NCI-H69 (cell line): Measurements from ENCODE around the gene GPC3.
"Not testable (repeated sequence)": the region's sequence is repeated elsewhere in the genome, so short reads cannot be mapped to it uniquely, and the experiment has no call there.

Experiments used
- DNase-seq: peaks from one replicate; lab custom pipeline; 2025; lab: John Stamatoyannopoulos, UW

Gene GPC3

DNA sequence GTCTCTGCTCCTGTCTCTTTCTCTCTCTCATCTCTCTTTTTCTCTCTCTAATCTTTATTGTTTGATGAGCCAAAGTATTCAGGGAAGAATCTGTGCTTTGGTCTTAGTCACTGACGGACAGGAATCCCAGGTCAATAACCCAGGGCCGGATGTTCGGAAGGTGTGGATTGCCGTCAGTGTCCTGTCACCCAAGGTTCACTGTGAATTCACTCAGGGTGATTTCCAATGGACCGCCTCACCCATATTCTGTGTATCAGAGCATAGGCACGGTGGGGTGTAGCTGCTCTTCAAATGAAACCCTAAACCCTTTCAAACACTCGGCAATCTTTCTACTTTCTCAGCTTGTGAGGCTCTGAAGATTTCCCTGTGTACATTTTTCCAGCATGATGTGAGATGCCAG, 425.5 kb downstream of the GPC3 start:
- DNase-seq: no peak

DNA sequence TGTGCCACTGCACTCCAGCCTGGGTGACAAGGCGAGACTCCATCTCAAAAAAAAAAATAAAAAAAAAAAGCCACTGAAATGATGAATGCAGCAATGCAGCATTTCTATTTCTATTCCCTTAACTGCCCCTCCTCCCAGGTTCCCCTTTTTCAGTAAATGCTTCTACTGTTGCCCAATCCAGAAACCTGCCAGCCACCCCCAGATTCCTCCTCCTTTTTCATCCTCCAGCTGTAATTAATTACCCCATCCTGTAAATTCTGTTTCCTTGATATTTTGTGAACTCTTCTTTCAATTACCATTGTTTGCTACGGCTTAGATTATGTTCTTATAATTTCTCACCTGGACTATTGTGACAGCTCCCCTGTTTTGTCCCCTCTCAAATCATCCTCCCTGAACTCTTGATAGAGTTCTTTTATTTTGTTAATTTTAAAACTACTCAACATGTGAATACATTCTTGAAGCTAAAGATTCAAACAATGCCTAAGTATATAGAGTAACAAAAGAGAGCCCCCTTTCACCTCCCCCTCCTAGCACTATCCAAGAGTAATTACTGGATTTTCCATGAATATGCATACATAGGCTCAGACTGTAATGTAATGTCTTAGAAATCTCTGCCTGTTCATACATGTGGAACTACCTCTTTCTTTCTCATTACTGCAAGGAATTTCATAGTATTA, 429.5 kb downstream of the GPC3 start:
- no peak for DNase-seq

DNA sequence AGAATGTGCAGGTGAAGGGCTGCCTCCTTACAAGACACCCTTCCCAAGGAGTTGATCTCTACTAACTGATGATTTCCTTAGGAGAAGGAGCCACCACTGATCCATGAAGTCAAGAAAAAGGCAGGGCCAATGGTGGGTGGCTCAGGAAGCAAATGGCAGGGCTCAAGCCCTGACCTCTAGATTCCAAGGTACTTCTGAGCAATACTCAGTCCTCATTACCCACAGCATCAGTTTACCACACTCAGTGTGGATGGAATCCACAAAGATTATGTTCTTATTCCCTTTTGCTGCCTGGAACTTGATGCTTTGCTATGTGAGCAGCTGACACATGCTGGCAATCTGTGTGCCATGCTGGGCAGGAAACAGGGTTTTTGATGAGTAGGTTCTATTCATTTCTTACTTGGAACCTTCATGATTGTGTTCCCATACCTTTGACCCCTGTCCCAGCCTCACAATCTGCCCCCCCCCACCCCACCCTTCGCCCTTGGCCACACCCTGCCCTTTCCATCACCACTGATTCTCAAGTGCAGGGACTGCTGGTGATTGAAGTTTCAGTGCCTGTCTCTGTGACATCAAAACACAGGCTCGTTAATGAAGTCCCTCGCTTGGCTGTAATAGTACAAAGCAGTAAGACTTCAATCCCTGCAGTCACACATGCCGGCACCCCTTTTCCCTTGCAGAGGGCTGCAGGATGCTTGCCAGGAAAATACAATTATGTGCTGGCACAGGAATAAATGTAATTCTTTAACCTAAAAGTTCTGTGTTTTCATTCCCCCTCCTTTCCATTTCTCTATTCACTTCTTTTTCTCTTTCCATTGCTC, 434.5 kb downstream of the GPC3 start:
- DNase-seq: no peak

DNA sequence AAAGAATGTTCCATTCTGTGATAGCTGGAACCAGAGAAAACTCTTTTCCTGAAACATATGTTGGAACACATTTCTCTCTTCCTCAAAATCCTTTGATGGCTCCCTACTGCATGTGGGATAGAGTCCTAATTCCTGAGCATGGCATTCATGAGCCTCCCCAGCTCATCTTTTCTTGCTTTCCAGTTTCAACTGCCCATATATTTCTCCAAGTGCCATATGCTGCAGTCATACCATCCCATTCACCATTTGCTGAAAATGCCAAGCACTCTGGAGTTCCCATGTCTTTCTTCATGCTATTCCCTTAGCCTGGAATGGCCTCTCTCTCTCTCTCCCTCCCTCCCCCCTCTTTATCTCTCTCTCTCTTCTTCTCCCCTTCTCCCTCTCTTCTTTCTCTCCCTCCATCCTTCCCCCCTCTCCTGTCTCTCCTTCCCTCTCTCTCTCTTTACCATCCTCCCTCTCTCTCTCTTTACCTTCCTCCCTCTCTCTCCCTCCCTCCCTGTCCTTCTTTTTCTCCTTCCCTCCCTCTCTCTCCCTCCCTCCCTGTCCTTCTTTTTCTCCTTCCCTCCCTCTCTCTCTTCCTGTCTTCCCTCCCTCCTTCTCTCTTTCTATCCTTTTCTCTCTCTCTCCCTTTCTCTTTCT, 436.0 kb downstream of the GPC3 start:
- no peak for DNase-seq

DNA sequence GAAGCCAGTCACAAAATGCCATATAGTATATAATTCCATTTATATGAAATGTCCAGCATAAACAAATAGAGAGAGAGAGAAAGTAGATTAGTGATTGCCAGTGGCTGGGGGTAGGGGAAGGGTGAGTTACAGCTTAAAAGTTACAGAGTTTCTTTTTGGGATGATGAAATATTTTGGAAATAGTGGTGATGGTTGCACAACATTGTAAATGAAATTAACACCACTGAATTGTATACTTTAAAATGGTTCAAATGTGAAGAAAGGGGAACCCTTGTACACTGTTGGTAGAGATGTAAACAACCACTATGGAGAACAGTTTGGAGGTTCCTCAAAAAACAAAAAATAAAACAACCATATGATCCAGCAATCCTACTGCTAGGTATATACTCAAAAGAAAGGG, 439.0 kb downstream of the GPC3 start:
- no peak for DNase-seq

DNA sequence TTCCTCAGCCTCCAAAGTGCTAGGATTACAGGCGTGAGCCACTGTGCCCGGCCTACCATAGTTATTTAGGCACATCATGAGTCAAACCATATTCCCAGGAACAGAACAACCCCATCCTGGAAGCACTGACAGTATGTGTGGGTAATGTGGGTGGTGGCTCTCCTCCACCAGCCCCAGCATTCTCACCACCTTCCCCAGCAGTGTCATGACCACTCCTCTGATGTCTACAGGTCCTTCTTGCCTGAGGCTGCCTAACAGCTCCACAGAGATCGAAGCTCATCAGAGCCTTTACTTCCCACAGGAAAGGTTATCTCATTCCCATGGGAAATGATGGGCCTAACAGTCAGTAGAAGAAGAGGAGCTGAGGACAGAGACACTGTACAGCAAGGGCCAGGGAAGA, 440.6 kb downstream of the GPC3 start:
- no peak for DNase-seq

DNA sequence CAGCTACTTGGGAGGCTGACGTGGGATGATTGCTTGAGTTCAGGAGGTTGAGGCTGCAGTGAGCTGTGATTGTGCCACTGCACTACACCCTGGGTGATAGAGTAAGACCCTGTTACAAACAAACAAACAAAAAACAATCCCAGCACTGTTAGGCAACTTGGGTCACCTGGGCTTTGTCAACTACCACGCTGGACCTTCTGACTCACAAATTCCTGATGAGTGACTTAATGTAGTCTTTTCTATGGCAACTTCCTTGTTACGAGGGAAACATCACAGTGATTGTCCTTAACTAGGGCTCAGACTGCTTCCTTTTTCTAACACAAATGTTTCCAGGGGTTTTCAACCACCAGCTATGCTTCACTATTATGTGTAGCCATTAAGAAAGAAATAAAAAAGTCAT, 441.3 kb downstream of the GPC3 start:
- no peak for DNase-seq

DNA sequence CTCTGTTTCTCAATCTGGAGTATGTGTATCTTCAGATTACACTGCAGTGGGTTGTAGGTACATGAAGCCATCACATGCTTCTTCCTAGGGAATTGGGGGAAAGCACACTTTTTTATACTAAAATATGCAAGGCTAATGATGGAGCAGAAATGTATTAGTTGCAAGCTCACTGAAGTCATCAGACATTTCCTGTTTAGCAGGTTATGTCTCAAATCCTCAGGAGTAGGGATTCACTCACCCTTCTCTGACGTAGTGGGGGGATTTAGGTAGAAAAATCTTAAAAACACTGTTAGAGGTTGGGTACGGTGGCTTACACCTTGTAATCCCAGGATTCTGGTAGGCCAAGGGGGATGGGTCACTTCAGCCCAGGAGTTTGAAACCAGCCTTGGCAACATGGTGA, 441.7 kb downstream of the GPC3 start:
- DNase-seq: no peak

DNA sequence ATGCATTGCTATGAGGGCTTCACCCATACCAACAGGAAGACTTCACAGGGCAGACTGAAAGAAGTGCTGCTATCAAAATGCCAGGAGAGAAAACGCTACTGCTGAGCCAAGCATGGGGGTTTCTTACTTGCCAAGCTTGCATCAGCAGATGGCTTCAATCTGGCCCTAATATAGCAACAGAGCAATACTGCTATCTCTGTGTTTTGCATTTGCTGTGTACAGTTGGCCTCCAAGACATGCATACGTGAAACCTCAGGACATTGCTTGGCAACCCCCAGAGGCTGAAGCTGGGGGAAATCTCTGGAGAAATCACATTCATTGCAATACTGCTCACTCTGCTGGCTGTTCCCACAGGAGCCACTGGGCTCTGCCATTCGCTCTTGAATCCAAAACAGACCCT, 442.9 kb downstream of the GPC3 start:
- DNase-seq: no peak

DNA sequence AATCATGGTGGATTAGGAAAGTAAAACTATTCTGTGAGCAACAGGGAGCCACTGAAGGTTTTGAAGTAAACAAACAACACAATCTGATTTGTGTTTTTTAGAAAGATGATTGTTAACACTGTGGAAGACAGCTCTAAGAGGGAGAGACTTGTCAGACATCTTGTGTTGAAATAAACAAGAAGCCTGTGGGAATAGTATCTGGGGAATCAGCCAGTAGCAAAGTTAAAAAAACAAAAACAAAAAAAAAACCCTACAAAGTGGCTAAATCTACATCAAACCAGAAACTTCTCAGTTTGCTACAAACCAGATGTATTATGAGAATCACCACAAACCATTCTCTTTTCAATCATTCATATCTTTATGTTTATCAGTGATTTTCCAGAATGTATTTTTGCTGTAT, 444.4 kb downstream of the GPC3 start:
- no peak for DNase-seq

DNA sequence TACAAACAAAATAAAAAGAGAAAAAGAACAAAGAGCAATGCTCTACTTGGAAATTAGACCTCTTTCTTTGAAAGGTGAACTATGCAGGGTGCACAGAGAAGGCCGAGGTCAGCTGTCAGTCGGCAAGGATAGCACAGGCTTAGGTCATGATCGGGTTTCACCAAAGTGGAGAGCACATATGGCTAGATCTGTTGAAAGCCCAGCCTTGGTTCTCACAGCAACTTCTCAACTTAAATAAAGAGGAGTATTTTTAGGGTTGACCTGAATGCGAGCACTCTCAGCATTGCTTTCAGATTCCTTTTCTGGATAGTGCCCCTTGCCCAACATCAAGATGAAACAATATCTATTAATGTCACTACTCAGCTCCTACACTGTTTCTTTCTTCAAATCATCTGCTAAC, 447.2 kb downstream of the GPC3 start:
- no peak for DNase-seq

DNA sequence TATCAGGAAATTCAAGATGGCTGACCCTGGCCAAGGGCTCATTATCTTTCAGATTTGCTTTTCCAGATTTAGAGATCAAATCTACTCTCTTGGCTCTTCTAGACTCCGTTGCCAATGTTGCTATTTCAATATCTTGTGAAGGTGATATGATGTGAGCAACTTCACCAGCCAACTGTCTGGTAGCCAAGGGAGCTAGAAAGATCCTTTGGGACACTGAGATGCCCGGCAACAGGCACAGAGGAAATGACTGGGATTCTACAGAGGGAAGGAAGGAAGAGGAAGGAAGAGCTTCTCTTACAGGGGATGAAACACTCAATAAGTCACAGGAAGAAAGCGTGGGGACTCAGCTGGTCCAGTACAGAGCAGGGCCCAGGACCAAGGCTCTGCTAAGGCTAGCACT, 448.3 kb downstream of the GPC3 start:
- DNase-seq: no peak

DNA sequence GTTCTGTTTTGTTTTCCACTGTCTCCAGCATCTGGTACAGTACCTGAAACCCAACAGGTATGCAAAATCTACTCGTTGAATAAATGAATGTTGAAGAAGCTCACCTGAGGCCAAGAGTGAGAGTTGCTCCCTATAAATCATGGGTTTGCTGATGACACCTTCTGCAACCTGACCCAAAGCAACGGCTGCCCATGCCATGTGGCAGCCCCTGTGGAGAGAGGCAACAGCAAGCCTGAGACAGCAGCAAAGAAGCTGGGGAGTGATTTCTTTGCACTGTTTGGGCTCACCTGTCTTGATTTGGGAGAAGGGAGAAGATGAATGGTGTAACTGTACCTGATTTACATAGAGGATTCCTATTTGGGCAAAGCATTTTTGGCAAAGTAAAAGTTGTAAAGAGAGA, 450.3 kb downstream of the GPC3 start:
- DNase-seq: no peak

DNA sequence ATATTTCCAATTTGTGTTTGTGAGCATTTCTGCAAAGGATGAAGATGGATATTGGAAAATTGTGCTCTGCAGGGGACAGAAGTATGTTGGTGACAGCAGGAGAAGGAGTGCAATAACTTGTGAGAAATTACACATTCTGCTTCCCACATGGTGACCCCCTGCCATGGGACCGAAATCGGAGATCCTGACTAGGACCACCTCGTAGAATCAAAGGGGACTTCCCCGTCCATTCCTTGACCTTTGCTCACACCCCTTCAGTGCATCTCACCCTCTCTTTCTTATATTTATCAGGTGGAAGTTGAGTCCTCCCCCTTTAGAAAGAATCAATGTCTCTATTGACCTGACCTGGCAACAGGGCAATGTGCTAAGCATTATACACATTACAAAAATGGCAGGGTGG, 451.2 kb downstream of the GPC3 start:
- DNase-seq: no peak

DNA sequence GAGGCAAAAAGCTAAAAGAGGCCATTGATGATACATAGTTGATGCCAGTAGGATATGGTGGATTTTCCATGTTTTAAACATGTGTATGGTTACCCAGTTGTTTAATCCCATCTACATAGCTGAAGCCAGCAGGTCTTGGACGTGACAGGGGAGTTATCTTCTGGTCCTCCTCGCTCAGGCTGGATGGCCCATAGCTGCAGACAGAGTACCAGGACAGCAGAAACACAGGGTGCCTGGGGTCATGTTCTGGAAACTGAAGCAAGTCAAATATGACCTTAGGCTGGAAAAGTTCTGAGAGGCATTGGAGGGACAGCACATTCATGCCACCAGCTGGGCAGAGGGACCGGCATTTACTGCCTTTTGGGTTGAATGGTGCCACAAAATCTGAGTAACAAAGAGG, 452.1 kb downstream of the GPC3 start:
- no peak for DNase-seq

DNA sequence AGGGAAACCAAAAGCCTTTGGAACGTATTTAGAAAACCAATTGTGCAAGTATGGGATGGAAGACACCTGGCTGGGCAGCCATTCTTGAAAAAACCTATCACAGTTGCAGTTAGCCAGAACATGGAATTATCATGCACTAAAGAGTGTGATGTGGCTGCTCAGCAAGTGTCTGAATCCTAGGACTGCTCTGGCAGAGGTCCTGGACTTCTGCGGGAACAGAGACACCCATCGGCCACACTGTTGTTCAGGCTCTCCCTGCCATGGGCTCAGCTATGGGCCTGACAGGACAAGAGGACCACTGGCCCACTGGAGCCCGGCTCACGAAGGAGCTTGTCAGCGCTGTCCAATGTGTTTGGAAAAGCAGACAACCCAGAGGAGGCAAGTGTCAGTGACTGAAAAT, 454.4 kb downstream of the GPC3 start:
- DNase-seq: no peak

DNA sequence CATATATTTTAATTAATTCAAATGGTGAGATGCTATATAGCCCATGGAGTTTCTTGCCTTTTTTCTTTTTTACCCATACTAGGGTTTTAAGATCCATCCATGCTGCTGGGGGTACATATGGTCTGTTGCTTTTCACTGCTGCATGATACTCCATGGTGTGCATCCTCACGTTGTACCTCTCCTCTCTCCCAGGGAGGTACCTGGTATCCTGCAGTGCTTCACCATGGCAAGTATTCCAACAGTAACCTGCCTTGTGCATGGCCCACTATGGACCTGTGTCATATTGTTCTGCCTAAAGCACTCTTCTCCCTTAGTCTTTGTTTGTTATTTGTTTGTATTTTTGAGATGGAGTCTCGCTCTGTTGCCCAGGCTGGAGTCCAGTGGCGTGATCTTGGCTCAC, 455.8 kb downstream of the GPC3 start:
- DNase-seq: no peak

DNA sequence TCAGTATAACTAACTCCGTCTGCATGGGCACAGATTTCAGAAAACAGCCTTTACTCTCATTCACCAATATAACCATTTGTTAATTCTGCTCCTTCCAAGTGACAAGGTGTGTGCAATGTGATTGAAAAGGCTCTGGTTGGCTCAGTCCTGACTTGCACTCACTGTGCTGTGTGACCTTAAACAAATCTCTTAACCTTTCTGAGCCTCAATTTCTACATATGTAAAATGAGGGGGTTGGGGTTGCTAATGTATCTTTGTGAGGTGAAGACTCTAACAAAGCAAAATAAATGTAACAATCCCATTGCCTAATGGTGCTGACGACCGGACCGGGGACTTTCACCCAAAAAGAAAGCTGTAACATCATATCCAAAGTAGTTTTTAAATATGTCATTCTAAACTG, 457.6 kb downstream of the GPC3 start:
- DNase-seq: no peak

DNA sequence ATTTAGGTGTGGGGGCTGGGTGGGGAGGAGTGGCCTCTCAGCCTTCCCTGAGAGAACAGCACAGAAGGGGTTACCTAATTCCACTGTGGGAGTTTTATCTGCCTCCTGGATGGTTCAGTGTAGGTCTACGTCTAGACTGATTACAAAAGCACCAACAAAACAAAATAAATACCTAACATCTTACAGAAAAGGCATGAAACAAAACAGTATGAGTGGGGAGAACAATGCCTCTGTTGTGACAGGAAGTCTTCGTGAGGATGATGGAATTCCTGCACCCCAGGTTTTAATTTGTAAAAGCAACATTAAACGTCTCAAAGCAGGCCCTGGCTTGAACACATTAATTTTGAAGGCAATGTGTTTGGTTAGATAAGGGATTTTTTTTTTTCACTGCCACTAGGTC, 458.0 kb downstream of the GPC3 start:
- no peak for DNase-seq

DNA sequence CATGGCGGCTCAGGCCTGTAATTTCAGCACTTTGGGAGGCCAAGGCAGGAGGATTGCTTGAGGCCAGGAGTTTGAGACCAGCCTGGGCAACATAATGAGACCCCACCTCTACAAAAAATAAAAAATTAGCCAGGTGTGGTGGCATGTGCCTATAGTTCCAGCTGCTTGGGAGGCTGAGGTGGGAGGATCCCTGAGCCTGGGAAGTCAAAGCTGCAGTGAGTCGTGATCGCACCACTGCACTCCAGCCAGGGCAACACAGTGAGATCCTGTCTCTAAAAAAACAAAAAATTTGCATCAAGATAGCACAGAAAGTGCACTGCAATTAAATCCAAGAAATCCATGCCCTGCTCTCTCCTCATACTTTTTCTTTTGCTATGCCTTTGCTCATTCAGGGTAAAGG, 458.6 kb downstream of the GPC3 start:
- not testable (repeated sequence) for DNase-seq

DNA sequence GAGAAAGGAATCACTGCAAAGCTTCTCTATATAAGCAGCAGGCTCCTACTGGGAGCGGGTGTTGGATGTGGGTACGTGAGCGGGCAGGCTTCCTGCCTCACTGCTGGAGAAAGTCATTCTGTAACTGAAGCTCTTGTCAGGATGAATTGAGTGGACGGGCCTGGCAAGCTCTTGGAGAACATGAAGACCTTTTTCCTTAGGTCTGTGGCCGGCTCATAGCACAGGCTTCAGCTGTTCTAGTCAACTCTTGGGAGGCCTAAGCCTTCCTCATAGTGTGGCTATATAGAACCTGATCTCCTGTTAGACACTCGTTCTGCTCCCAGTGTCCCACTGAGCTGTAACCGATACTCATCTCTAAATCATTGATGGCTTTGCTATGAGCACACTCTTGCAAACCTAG, 461.9 kb downstream of the GPC3 start:
- no peak for DNase-seq

DNA sequence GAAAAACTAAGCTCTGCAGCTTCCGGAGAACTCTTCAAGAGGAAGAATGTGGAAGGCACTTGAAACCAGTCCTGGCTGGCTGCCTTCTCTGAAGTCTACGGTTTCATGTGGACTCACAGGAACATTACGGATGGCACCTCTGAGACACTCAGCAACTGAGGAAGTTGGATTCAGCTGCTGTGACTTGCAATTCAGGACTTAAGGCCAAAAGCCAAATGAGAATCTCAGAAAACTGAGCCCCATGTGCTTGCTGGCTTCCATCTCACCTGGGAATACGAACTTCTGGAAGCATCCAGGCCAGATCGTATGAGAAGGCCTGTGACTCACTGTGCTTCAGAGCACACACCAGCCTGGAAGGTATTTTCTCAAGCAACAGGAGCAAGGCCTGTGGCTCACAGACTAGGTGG, 462.3 kb downstream of the GPC3 start:
- DNase-seq: no peak

DNA sequence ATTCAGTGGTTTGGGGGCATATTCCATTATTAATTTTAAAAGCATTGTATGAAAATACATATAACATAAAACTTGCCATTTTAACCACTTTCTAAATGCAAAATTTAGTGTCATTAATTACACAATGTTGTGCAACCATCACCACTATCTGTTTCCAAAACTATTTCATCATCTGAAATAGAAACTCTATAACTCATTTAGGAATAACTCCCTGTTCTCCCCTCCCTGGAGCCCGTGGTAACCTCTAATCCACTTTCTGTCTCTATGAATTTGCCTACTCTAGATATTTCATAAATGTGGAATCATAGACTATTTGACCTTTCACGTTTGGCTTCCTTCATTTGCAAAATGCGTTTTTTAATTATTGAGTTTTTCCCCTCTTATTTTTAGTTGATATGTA, 468.7 kb downstream of the GPC3 start:
- no peak for DNase-seq
